HG03439 (cell line): ENCODE data around the gene C10orf90.

ENCODE experiments used
- ATAC-seq: cut with Tn5 transposase; IDR thresholded peaks from one replicate; pipeline ENCODE4 v1.9.1; 2021; ENCODE audit warnings: mild to moderate bottlenecking, moderate library complexity; ENCODE audit not compliant: unreplicated experiment

The C10orf90 gene, protein sequence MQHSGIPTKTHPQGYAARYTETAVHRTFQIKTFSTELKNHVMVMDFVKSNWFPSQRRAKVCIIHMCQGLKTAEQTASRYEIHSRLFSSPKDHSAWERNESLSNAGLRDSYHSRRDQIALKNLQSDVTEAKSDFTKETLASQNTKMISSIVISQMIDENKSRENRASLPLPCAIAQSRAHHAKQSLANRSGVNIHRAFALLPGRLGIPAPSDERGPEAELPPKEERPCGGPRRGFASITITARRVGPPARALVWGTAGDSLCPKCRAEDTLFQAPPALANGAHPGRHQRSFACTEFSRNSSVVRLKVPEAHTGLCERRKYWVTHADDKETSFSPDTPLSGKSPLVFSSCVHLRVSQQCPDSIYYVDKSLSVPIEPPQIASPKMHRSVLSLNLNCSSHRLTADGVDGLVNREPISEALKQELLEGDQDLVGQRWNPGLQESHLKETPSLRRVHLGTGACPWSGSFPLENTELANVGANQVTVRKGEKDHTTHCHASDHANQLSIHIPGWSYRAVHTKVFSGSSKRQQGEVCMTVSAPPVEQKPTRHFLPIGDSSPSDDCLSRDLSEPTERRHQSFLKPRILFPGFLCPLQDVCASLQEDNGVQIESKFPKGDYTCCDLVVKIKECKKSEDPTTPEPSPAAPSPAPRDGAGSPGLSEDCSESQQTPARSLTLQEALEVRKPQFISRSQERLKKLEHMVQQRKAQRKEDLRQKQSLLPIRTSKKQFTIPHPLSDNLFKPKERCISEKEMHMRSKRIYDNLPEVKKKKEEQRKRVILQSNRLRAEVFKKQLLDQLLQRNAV

DNA sequence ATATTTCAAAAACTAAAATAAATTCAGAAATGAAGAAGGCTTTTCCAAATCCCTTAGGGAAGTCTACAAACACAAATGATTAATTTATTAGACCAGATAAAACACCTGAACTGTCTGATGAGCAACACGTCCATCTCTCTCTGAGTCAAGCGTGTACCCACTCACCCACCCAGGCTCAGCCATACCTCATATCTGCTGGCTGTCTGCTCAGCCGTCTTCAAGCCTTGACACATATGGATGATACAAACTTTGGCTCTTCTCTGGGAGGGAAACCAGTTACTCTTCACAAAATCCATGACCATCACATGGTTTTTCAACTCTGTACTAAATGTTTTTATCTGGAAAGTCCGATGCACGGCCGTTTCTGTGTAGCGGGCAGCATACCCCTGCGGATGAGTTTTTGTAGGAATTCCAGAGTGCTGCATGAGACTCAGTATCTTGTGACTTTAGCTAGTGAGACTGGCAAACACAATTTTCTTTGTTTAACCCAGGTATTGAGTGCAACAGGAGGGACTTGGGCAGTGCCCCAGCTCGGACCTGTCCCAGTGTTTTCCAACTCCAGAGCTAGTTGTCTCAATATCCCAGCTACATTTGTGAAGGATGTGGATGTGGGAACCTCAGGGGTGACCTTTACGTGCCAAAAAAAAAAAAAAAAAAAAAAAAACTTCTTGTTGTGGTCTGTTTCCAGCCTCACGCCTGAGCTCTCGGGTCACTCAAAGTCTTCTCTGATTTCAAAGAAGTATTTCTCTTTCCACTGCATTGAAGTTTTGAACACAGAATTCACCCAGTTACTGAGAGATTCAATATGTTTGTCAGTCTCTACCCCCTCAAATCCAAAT lies at the start of gene C10orf90:
TSS of gene C10orf90 (minus strand) at position 638 of the 839 bp plus-strand sequence. CDS start at position 425, 213 bp downstream.
- no peak for ATAC-seq

DNA sequence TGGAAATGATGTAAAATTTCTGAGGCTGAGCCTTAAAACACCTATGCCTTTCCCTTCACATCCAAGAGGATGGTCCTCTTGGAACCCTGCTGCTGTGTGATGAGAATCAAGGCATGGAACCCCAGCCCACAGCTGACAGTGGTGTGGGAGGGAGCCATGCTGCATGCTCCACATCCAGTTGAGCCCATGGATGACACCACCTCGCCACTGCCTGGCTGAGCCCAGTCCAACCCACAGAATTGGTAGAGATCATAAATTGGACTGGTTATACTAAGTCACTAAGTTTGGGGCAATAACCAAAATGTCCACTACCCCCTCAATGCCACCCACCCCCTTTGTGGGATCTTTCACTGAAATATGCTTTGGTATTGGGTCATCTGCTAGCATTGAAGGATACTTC lies 45.9 kb upstream of the C10orf90 start:
- no peak for ATAC-seq

DNA sequence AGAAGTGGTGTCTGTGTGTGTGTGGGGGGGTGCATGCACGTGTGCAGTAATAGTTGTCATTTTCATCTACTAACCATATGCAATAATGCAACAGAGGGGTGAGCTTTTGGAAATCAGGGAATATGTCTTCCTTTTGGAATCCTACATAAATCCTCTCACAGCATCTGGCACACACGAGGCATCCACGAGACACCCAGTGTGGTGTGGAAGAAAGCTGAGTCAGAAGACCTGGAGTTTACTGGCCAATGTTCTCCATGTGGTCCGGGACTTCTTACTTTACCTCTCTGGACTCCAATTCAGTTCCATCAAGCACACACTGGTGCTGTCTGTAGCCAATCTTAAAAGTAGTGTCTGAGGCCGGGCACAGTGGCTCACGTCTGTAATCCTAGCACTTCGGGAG lies 43.1 kb upstream of the C10orf90 start:
- ATAC-seq: no peak

DNA sequence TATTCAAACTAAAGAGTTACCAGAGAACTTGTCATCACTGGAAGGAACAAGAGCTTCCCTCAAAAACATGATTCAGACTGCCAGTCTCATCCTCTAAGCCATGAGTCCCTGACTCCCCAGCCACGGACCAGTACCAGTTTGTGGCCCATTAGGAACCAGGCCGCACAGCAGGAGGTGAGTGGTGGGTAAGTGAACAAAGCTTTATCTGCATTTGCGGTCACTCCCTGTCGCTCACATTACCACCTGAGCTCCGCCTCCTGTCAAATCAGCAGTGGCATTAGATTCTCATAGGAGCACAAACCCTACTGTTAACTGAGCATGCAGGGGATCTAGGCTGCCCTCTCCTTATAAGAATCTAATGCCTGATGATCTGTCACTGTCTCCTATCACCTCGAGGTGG lies 42.2 kb upstream of the C10orf90 start:
- no peak for ATAC-seq

DNA sequence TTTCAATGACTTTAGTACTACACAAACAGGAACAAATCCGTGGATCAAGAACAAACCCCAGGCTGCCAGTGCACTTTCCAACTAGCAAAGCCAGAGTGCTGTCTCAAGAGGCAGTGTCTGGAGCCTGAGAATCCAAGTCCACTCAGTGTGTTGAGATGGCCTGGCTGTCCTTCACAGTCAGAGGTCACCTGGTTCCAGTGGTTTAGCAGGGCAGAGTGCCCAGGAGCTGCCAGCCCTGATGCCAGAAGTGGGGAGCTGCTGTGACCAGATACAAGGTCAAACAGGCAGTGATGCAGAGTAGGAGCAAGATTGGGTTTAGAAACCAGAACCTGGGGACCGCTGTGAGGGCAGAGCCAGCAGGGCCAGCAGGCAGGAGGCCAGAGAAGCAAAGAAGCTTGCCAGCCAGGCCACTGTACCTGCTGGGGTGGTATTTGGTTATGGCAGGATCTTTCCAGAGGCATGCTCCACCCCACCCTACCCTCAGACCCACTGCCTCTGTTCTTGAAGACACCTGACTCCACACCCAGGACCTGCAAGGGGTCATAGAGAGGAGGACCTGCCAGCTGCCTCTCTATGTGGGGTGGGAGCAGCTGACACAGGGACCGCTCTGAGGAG lies 35.6 kb upstream of the C10orf90 start:
- no peak for ATAC-seq

DNA sequence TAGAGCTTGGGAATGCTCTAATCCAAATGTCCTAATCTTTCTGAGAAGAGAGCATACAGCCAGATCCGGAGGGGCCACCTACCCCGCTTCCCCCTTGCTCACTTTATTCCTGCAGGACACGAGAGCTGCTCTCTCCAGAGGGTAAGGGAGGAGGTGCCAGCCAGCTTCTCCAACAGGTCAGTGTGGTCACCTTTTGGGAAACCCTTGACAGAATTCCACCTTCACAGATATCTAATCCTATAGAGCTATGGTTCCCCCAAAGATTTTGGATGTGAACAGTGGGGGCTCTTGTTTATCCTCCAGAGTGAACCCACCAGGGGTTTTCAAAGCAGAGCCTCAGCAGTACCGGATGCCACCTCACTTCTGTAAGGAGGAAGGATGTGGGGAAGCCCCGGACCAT lies 34.6 kb upstream of the C10orf90 start:
- no peak for ATAC-seq

DNA sequence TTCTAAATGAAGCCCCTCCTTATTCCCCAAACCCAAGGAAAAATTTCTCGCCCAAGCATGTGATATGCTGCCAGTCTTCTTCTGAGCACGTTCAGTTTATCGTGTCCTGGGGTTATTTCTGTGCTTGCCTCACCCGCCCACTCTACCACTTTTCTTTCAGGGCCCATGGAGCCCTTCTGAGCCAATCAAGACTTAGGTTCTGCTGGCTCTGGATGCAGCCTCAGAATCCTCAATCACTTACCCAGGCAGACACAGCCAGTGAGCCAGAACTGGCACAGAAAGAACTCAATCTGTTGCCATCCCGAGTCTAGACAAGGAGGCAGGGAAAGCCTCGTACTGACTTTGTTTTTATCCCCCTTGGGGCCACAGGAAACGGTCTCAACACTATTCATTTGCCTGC lies 34.2 kb upstream of the C10orf90 start:
- no peak for ATAC-seq

DNA sequence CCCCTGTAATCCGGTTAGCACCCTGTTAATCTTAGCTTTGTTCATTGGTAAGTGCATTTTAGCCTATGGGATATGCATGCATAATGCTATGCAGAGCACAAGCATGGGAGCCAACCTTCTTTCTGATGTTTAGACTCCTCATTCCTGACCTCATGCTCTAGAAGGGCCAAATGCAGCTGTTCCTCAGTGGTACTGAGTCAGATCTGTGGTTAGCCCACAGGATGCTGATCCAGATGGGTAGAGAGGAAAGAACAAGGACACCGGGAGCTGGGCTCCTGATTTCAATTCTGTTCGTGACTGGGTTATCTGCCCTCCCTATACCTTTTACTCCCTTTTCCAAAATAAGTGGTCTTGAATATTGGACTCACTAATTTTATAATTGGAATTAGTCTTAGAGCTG lies 31.7 kb upstream of the C10orf90 start:
- ATAC-seq: no peak

DNA sequence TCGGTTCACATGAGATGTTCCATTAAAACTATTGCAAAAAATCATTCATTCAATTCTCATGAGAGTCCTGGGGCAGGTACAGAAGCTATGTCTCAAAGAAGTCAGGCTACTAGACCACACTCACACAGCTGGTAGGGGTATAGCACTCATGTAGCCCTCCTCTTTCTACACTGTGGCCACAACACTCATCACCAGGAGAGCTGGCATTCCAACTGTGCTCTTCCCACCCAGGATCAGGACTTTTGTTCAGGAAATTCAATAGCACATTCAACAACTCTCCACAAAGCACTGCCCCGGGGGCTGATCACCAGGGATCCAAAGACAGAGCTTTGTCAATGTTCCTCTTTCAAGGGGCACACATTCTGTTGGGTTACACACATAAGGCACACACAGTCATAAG lies 31.0 kb upstream of the C10orf90 start:
- no peak for ATAC-seq

DNA sequence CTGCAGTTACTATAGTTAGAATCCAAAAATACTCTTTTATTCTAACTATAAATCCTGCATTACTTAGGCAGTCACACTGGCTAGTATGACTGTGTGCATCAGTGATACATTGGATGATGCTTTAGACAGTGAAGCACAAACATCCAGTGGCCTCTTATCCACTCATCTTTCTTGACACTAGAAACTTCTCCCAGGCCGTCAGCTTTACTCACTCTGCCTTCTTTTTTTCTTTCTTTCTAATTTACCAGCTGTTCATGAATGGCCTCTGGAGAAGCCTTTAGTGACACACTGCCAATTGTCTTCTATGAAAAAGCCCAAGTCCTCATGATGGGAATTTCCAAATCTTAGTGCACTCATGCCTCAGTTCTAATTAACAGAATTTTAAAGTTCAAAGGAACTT lies 26.2 kb upstream of the C10orf90 start:
- no peak for ATAC-seq

DNA sequence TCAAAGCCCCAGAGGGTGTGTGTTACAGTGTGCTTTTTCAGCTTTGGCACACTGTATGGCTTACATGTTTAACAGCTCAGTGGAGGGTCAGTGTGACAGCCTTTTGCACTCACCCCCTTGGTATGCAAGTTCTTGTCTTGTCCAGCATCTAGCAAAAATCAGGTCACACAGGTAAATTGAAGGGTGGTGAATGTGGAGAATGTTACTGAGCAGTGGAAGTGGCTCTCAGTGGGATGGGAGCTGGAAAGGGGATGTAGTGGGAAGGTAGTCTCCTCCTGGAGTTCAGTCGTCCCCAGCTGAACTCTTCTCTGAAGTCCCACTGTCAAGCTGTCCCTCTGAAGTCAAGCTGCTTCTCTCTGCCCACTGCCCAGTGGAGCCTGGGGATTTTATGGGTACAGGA lies 21.0 kb upstream of the C10orf90 start:
- ATAC-seq: no peak

DNA sequence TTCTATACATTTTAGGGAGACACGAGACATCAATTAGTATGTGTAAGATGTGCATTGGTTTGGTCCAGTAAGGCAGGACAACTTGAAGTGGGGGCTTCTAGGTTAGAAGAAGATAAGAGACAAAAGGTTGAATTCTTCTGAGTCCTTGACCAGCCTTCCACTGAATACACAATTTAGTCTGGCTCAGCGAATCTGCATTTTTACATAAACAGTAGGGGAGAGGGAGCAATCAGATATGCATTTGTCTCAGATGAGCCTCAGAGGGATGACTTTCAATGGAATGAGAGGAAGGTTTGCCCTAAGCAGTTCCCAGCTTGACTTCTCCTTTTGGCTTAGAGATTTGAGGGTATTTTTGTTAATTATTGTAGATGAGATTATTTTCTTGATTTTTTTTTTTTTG lies 20.0 kb upstream of the C10orf90 start:
- ATAC-seq: no peak

DNA sequence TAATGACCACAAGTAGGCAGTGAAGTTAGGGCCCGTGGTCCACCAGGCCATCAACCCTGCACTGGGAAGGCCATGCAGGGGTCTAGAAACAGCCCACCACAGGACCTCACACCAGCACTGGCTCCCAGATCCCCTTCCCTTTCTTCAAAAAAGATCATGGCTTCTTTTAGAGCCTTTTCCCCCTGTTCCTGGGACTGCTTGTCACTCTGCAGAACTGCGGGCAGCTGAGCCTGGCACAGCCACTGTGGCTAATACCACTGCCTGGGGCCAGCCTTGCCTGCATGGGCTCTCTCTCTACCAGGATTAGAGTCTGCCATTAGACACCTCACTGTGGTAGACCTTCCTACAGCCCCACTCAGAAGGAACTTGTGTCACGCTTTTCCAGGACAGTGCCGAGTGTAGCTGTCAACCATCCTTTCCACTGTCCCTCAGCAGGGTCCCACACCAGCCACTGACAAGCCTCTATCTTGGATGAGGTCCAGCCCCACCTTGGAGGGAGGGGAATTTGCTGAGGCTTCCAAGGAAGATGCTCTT lies 19.0 kb upstream of the C10orf90 start:
- ATAC-seq: no peak

DNA sequence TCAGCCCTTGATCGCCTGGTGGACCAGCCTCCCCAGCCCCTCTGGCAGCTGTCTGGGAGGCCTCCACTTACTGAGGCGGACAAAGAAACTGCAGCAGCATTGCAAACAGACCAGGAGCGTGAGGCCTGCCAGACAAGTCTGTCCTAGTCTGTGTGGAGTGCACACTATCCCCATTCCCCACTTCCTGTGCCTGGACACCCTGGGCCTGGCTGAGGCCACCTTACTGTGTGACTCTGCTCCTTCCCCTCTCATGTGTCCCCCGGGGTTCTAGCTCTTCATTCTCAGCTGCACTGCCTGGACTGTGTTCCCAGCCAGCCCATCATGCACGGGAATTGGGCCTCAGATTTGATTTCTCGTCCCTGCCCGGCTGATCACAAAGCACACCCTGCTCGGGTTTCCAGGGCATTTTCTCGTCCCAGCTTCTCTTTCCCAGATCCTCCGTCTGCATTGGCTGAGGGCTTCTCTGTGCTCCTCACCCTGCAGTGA lies 16.7 kb upstream of the C10orf90 start:
- ATAC-seq: no peak

DNA sequence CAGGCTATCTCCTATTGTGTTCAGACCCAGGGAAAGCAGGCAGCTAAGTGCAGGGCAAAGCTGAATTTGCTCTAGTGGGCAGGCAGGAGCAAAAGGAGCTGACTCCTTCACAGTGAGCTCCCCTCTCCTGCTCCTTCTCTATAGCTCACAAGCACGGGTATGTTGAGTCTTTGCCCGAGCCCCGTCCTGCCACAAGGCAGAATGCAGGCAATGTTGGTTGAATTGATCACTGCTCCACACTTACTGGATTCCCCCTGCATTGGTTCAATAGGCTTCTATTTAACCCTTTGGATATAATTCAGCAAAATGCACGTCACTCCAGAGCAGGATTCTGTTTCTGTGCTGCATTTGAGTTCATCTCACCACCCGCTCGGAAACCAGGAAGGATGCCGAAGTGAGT lies 16.2 kb upstream of the C10orf90 start:
- ATAC-seq: no peak

DNA sequence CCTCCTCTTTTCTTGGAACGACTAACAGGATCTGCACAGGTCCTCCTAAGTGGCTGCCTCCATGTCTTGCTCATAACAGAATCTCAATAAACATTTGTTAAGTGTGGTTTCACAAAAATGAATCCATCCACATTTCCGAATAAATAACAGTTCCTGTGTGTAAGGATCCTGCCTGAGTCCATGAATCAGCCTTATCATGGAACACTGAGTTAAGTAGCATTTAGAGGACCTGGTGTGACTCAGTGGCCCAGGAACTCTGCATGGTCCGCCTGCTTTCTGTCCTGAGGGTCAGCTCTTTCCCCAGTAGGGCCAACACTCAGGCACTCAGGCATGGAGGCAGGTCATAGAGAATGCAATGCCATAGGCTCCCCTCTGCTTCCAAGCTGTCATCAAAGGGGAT lies 15.8 kb upstream of the C10orf90 start:
- ATAC-seq: no peak

DNA sequence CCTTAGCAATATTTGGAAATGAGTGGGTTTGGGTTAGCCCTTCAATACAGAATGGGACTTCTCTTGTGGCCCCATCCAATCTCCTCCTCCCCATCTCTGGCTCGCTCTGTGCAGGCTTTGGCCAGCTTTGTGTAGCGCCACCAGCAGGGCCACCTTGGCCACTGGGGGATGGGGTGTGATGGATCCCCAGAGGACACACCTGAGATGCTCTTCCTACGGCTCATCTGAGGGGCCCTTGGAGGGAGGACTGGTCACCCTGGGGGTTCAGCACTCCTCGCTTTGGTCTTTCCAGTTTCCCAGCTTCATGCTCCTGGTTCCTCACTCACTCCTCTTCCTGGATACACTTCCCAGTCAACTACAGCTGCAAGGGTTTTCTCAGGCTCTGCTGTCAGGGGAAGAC lies 15.3 kb upstream of the C10orf90 start:
- ATAC-seq: no peak

DNA sequence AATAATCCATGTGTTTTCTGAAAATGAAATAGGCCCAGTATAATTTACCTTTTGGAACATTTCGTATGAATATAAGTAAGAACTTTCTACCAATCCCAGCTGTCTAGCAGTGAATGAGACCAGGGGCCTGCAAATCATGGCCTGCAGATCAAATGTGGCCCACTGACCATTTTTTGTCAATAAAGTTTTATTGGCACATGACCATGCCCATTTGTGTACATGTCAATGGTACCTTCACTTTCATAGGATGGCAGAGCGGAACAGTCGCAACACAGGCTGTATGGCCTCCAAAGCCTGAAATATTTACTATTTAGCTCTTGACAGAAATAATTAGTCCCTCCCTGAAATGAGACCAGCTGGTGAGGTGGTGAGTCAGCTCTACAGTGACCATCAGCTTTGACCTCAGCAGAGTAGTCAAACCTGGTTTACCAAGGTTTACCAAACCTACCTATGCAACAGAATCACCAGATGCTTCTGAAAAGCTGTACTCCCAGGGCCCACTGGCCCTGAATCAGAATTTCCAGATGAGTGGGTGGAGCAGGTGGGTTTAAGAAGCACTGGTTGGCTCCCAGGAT lies 13.8 kb upstream of the C10orf90 start:
- ATAC-seq: no peak

DNA sequence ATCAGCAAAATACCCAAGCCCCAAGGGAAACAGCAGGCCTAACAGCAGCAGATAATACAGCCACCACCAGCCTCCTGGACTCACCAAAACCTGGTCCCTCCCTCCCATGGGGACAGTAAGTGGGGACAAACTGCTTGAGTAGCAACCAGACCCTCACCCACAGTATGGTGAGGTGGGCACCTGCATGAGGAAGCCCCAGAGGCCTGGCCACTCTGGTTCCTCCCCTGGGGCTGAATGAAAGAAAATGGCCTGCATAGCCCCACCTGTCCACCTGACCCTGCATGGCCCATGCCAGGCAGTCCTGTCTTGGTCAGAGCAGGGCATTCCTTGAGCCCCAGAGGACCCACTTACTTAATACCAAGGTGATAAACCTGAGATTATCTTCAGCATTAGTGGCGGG lies 13.0 kb upstream of the C10orf90 start:
- ATAC-seq: no peak
